Kidney (tissue), 14 donors: ENCODE results near the gene SLC49A3. TPM values are rescaled to one million over a fixed set of nuclear protein-coding genes. Genes with fewer than 3 reads are reported as not detected.
A peak's percentile ranks its signal among the peaks of the same experiment; 100 is the strongest.

Experiments used
- DNase-seq, 5 donors: peaks; one replicate each; pipeline ENCODE4 v3.0.0-alpha.2; 2013 to 2020
- FAIRE-seq: peaks from 2 replicates; lab custom pipeline; 2012; peaks lifted over from hg19 to GRCh38; lab: Jason Lieb, UNC
- H3K27ac ChIP-seq, 2 donors: one replicate each; pipeline ENCODE4 v1.7.0; 2013; ENCODE audit warnings: low read depth in 2 of 2, low read length in 2 of 2, inconsistent platforms in 1 of 2
- H3K27me3 ChIP-seq: one replicate; pipeline ENCODE4 v1.7.1; 2013; ENCODE audit warnings: low read length, inconsistent platforms; ENCODE audit not compliant: control insufficient read depth, insufficient read depth
- H3K36me3 ChIP-seq, 3 donors: one replicate each; pipeline versions ENCODE4 v1.7.0 to v1.7.1; 2013; ENCODE audit warnings: low read length in 3 of 3, control low read depth in 1 of 3, inconsistent platforms in 1 of 3; ENCODE audit not compliant: insufficient read depth in 3 of 3, control insufficient read depth in 2 of 3
- H3K4me1 ChIP-seq, 3 donors: one replicate each; pipeline versions ENCODE4 v1.7.0 to v1.7.1; 2013; ENCODE audit warnings: low read length in 3 of 3, inconsistent platforms in 1 of 3, low read depth in 1 of 3; ENCODE audit not compliant: control insufficient read depth in 2 of 3, insufficient read depth in 2 of 3
- H3K4me3 ChIP-seq, 3 donors: one replicate each; pipeline versions ENCODE4 v1.7.0 to v1.8.1; 2013; ENCODE audit warnings: low read length in 3 of 3, control low read depth in 1 of 3, inconsistent platforms in 1 of 3
- H3K9ac ChIP-seq, 3 donors: one replicate each; pipeline versions ENCODE4 v1.7.0 to v1.7.1; 2013; ENCODE audit warnings: low read length in 3 of 3, control low read depth in 1 of 3, inconsistent platforms in 1 of 3
- H3K9me3 ChIP-seq, 3 donors: one replicate each; pipeline versions ENCODE4 v1.7.0 to v1.7.1; 2013; ENCODE audit warnings: low read length in 3 of 3, control low read depth in 1 of 3, inconsistent platforms in 1 of 3; ENCODE audit not compliant: control insufficient read depth in 2 of 3, insufficient read depth in 1 of 3
- intact Hi-C: fragments of 100-400 bp; cut with DNase I; formaldehyde crosslinking; loops from one replicate; pipeline ENCODE4 v1.11.1; 2022
- polyA plus RNA-seq: library from polyadenylated mRNA; stranded (reverse); fragments of 350-450 nt; fragmentation: Illumina TruSeq; extraction: RNeasy Lipid Tissue Mini Kit (QIAGEN cat#74804); gene quantifications from one replicate; pipeline ENCODE4 v1.2.3, GENCODE V29; 2014; ENCODE audit warnings: low read depth, low replicate concordance; ENCODE audit not compliant: insufficient read depth
- total RNA-seq: library from RNA; stranded (reverse); fragmentation: NEBNext Ultra II Directional; extraction: Animal tissue kit (Norgen Biotek cat#: 25700); gene quantifications from one replicate; pipeline ENCODE4 v1.2.1, GENCODE V29; 2021
- TF ChIP-seq, protein P1 (sequence below): IDR thresholded peaks from 3 replicates; pipeline ENCODE4 v1.5.1; 2012; ENCODE audit warnings: mild to moderate bottlenecking, moderate library complexity, borderline replicate concordance; ENCODE audit not compliant: insufficient read depth; ENCODE audit errors: extremely low read depth
- donor health status: control.
- donor health status: control.
- donor health status: control.
- donor health status: control.
- donor health status: control.
- donor health status: DM: yes; HTN: yes; CAD: no.
- donor health status: Normal renal cell carcinoma (clear cell type).

SLC49A3 gene
- total and polyA plus RNA-seq, 2 donors from 2014 or later = 12.6 to 18.2 TPM

DNA sequence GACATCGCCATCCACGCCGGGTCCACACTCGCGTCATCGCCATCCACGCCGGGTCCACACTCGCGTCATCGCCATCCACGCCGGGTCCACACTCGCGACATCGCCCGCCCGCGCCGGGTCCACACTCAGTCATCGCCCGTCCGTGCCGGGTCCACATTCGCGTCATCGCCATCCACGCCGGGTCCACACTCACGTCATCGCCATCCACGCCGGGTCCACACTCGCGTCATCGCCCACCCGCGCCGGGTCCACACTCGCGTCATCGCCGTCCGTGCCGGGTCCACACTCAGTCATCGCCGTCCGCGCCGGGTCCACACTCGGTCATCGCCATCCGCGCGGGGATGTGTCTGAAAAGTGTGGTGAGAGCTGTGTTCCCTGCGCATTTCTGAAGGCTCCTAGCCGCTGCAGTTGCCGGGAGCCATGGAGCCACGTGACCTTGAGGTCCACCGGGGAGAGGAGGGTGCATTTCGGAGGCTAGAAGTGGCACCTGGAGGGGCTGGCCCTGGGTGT lies 34.0 kb upstream of the SLC49A3 start:
- H3K36me3 ChIP-seq = no peaks in the 10 kb centered on the region
- DNase-seq = no peak
- no peaks in the 10 kb centered on the region for H3K9me3 ChIP-seq
- intact Hi-C loops = no loop called here
- H3K4me3 ChIP-seq = no peak overlapping the region
- TF ChIP-seq, protein P1, sequence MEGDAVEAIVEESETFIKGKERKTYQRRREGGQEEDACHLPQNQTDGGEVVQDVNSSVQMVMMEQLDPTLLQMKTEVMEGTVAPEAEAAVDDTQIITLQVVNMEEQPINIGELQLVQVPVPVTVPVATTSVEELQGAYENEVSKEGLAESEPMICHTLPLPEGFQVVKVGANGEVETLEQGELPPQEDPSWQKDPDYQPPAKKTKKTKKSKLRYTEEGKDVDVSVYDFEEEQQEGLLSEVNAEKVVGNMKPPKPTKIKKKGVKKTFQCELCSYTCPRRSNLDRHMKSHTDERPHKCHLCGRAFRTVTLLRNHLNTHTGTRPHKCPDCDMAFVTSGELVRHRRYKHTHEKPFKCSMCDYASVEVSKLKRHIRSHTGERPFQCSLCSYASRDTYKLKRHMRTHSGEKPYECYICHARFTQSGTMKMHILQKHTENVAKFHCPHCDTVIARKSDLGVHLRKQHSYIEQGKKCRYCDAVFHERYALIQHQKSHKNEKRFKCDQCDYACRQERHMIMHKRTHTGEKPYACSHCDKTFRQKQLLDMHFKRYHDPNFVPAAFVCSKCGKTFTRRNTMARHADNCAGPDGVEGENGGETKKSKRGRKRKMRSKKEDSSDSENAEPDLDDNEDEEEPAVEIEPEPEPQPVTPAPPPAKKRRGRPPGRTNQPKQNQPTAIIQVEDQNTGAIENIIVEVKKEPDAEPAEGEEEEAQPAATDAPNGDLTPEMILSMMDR = no peak
- H3K27me3 ChIP-seq = no peaks in the 10 kb centered on the region
- H3K9ac ChIP-seq = no peak overlapping the region
- FAIRE-seq = no peak
- no peak overlapping the region for H3K27ac ChIP-seq
- H3K4me1 ChIP-seq = peaks cover 0 to 24% (median 3%) of the 10 kb centered on the region in 3 donors

DNA sequence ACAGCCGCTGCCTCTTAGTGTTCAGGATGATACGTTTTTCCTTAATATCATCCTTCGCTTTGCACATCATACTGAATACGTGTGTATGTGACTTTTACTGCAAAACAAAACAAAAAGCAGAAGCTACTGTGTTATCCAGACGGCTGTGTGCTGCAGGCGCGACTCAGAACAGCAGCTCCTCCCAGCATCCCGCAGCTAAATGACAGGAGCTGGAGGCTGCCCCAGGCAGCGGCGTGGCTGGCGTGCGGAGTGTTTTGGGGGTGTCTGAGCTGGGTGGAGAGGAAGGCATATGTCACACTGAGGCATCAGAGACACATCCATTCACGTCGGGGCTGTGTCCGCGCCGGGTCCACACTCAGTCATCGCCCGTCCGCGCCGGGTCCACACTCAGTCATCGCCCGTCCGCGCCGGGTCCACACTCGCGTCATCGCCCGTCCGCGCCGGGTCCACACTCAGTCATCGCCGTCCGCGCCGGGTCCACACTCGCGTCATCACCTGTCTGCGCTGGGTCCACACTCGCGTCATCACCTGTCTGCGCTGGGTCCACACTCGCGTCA lies 33.3 kb upstream of the SLC49A3 start:
- Histone ChIP-seq H3K27ac (no peak overlapping the region), H3K4me3 (no peak overlapping the region), H3K9me3 (no peaks in the 10 kb centered on the region), H3K27me3 (no peaks in the 10 kb centered on the region), H3K9ac (no peak overlapping the region), H3K4me1 (peaks cover 0 to 25% (median 3%) of the 10 kb centered on the region in 3 donors), H3K36me3 (no peaks in the 10 kb centered on the region)
- intact Hi-C loops = no loop called here
- TF ChIP-seq, protein P1 = no peak
- FAIRE-seq = no peak
- no peak for DNase-seq

DNA sequence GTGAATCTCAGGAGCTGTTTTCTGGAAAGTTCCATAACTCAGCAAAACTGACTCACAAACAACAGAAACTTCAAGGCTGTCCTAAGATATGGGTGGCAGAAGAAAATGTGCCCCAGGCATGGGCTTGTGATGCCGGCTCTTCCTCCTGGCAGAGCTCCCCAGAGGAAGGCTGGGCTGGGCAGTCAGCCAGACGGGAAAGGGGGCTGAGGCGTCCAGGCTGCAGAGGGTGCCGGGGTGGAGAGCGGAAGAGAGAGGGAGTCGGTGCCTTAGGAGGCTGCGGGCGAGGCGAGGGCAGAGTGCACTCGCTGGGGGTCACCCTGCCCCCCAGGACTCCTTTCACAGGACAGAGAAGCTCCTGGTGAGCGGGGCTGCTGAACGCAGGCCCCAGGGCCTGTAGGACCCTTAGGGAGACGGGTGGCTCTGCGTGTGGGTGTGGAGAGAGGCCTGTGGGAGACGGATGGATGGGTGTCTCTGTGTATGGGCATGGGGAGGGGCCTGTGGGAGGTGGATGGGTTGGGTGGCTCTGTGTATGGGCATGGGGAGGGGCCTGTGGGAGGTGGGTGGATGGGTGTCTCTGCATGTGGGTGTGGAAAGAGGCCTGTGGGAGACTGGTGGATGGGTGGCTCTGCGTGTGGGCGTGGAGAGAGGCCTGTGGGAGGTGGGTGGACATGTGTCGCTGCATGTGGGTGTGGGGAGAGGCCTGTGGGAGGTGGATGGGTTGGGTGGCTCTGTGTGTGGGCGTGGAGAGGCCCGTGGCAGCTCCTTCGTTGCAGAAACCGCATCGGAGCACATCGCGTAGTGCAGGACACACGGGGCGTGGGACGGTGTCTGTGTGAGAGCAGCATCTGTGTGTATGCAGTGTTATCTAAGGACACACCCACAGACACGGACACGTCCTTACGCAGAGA lies 32.6 kb upstream of the SLC49A3 start:
- Histone ChIP-seq H3K4me3 (no peak overlapping the region), H3K27ac (no peak overlapping the region), H3K27me3 (no peaks in the 10 kb centered on the region), H3K9me3 (no peaks in the 10 kb centered on the region), H3K36me3 (no peaks in the 10 kb centered on the region), H3K4me1 (peaks cover 0 to 21% (median 2%) of the 10 kb centered on the region in 3 donors), H3K9ac (no peak overlapping the region)
- TF ChIP-seq, protein P1 = no peak
- intact Hi-C loops = no loop called here
- DNase-seq (peak in 1 of 5 donors; percentile 91), FAIRE-seq (no peak)
